HT-29 (cell line): Measurements from ENCODE around the gene SLC35G6. TPM values are rescaled to one million over a fixed set of nuclear protein-coding genes. Genes with fewer than 3 reads are reported as not detected.
"Not testable (repeated sequence)": the region's sequence is repeated elsewhere in the genome, so short reads cannot be mapped to it uniquely, and the experiment has no call there.

Experiments
- DNase-seq: peaks from one replicate; pipeline ENCODE4 v3.0.0-alpha.2; 2015; ENCODE audit warnings: low spot score
- total RNA-seq: library from RNA; depleted of rRNA; stranded (reverse); fragments of >200 nt; shearing (Covaris generic); gene quantifications from 2 replicates; pipeline ENCODE4 v1.2.3, GENCODE V29; 2014; rRNA removed

Gene SLC35G6
- 0.28 TPM in 1 of 2 replicates, not detected in the other for total RNA-seq

DNA sequence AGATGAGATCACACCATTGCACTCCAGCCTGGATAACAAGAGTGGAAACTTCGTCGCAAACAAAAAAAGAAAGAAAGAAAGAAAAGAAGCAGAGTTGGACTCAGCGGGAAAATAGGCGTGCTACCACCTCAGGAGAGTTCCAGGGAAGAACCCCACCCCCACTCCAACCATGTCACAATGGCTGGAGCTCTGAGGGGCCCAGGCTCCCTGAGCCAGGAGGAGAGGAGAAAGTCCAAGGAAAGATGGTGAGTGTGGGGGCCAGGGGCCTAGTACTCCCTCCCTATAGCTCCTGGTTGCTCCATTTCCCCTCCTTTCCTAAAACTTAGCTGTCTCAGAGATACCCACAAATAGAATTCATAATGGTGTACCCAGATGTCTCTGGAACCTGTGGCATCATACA lies at the start of gene SLC35G6:
Gene SLC35G6 (plus strand): TSS at position 172 of the 400 bp plus-strand sequence. CDS start 71 bp downstream, at position 243.
- not testable (repeated sequence) for DNase-seq

GRCh38 chr17:7432296-7432695 lies 49.0 kb upstream of the SLC35G6 start:
- DNase-seq, result no peak

GRCh38 chr17:7435676-7436555 lies 45.3 kb upstream of the SLC35G6 start:
- DNase-seq, result no peak

- peak; percentile 86 for DNase-seq
These were observed 44.5 kb upstream of the SLC35G6 start for GRCh38 chr17:7436556-7437368.

DNA sequence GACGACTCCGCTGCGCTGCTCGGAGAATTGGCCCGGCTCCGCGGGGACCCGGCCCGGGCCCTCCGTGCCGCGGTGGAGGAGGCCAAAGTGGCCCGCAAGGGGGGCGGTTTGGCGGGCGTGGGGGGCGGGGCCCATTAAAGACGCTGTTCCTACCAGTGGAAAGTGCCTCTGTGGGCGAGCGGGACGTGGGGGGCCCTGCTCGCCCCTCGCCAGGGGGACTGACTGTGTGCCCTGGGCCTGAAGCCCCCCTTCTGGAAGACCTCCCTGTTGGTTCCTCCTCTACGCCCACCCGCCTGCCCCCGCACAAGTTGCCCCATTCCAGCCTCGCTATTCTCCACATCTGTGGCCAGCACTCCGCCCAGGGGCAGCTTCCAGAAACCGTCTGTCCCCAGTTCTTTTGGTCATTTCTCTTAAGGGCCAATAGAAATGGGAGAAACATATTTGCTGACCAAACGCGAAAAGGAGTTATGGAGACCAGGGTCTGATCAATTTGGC lies 43.8 kb upstream of the SLC35G6 start:
- no peak for DNase-seq

- DNase-seq, result no peak
These were observed 43.2 kb upstream of the SLC35G6 start for GRCh38 chr17:7437950-7438614.

GRCh38 chr17:7438656-7439460 lies 42.4 kb upstream of the SLC35G6 start:
- no peak for DNase-seq

DNA sequence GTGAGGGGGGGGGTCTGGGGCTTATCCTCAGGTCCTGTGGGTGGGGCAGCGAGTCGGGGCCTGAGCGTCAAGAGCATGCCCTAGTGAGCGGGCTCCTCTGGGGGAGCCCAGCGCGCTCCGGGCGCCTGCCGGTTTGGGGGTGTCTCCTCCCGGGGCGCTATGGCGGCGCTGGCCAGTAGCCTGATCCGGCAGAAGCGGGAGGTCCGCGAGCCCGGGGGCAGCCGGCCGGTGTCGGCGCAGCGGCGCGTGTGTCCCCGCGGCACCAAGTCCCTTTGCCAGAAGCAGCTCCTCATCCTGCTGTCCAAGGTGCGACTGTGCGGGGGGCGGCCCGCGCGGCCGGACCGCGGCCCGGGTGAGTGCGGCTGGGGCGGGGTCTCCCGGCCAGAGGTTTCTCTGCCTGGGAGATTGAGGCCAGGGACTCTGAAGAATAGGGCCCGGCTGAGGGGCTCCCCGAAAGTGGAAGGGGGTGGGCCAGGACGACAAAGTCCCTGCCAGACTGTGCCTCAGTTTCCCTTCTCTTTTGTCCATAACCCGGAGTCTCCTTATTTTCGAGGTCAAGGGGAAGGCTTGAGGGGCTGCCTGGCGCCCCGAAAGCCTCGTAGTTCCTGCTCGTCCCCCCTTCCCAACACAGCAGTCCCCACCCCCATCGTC lies 41.7 kb upstream of the SLC35G6 start, which contains the start of gene FGF11:
Gene FGF11 (plus strand): TSS at position 51 of the 651 bp plus-strand sequence. CDS start 109 bp downstream, at position 160.
- DNase-seq, result no peak

GRCh38 chr17:7440113-7440833 lies 41.0 kb upstream of the SLC35G6 start:
- no peak for DNase-seq

- DNase-seq, result no peak
These were observed 40.4 kb upstream of the SLC35G6 start for GRCh38 chr17:7440834-7441195.

DNA sequence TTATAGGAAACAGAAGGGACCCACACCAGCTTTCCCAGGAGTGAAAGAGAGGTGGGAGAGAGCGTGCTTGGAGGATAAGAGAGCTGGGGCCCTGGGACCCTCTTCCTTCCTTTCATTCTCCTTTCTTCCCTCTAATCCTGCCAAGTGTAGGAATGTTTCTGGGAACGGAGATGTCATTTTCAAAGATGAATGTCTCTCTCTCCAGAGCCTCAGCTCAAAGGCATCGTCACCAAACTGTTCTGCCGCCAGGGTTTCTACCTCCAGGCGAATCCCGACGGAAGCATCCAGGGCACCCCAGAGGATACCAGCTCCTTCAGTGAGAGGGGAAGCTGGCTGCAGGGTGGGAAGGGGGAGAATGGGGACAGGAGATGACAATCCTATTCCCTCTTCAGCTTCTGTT lies 40.0 kb upstream of the SLC35G6 start:
- no peak for DNase-seq

DNA sequence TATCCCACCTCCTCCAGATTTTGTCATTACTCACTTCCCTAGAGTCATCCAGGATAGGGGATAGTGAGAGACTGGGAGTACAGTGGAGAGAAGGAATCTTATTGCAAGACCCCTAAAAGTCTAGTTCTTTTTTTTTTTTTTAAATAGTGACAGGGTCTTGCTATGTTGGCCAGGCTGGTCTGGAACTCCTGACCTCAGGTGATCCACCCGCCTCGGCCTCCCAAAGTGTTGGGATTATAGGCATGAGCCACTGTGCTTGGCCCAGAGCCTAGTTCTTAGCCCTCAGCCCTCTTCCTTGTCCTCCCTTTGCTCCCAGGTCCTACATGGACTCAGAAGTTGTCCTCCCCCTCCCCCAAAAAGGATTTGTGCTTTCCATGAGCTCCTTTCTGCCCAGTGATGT lies 39.1 kb upstream of the SLC35G6 start:
- DNase-seq, result no peak

DNA sequence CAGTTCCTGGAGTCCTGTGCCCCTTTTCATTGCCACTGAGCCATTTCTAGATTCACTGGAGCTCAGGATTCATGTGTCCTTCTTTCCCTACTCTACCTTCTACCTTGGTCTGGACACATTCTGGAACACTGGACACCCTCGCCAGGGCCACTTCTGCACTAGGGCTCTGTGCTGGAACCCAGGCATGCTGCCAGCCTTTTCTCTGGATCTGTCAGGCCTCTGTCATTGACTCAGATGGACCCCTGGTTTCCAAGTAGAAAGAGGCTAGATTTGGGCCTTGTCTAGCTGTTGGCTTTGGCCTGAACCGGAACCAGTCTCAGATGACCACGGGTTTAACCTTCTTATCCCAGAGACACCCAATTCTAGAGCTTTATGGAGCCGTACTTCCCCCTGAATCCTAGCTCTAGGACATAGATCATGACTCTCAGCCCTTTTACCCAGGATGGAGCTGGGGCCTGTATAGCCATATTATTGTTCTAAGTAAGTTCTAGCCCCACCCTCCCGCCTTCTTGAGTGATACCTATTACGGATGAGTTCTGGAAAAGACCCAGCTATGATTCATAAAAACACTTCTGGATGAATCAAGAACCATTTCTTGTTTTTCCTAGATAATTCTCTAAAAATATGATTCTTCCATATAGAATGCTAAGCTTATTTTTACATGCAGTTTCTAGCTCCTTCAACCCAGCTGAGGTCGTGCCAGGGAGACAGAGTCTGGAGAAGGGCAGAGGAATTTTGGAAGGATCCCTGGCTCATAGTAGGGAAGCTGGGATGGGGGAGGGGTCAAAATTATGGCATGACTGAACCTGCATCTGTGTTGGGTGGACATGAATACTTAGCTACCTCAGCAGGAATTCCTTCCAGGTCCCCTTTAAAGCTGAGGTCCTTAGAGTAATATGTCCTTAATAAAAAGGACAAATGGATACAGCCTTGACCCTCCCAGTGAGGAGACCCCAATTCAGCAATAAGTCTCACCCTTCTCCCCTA lies 37.5 kb upstream of the SLC35G6 start:
- no peak for DNase-seq

DNA sequence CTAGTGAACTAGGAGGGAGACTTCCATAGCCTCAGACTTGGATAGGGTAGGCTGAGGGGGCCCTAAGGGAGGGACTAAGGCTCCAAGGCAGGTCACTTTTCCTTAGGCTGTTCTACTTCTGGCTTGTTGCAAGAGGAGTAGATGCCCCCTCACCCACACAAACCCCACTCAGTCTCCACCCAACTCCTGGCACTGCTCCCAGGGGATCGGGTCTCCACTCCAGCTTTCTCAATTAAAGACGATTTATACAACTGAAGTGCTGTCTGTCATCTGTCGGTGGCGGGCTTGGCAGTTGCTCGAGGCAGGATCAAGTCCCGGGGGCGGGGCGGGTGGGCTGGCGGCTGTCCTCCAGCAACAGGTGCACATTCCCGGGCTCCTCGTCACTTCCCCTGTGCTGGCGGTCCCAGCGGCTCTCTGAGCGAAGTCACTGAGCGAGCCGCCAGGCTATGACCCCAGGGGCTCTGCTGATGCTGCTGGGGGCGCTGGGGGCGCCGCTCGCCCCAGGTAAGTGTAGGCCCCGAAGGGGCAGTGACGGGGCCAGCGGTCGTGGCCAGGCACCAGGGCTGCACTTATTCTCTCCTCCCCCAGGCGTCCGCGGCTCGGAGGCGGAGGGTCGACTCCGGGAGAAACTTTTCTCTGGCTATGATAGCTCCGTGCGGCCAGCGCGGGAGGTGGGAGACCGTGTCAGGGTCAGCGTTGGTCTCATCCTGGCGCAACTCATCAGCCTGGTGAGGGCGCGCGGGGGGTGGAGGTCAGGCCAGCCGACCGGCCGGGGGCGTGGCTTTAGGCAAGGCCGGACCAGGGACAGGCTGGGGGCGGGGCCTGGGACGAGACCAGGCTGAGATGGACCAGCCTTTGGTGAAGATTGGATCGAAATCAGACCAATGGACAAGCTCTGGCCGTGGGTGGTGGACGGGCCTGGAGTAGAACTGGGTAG lies 36.3 kb upstream of the SLC35G6 start, which contains the start of gene CHRNB1:
Gene CHRNB1 (plus strand): TSS at position 380 of the 937 bp plus-strand sequence. CDS start 67 bp downstream, at position 447.
- peak; percentile 65 for DNase-seq

DNA sequence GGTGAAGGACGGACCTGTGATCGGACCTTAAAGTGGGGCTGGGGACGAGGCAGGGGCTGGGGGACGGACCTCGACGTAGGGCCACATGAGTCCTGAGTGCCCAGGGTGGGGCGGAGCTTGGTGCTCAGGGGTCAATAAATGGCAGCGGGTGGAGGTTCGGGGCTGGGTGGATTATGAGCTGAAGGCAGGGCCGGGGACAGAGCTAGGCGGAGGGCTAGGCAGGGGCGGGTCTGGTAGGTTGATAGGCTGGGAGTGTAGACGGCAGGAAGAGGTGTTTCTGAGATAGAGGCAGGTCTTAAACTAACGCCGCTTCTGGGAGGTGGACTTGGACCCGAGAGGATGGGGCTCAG lies 35.7 kb upstream of the SLC35G6 start:
- peak; percentile 54 for DNase-seq

DNA sequence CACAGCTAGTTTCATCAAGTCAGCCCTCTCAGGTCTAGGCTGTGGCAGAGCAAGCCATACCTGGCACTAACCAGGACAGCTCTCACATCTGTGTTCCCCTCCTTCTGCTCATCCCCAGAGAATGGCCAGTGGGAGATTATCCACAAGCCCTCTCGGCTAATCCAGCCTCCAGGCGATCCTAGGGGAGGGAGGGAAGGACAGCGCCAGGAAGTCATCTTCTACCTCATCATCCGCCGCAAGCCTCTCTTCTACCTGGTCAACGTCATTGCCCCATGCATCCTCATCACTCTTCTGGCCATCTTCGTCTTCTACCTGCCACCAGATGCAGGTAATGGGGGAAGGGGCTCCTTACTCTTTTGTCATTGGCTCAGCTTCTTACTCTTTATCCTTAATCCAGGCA lies 32.8 kb upstream of the SLC35G6 start:
- no peak for DNase-seq

GRCh38 chr17:7459961-7460545 lies 21.2 kb upstream of the SLC35G6 start:
- no peak for DNase-seq
